ENCODE measurements around the gene MED9.

DNA sequence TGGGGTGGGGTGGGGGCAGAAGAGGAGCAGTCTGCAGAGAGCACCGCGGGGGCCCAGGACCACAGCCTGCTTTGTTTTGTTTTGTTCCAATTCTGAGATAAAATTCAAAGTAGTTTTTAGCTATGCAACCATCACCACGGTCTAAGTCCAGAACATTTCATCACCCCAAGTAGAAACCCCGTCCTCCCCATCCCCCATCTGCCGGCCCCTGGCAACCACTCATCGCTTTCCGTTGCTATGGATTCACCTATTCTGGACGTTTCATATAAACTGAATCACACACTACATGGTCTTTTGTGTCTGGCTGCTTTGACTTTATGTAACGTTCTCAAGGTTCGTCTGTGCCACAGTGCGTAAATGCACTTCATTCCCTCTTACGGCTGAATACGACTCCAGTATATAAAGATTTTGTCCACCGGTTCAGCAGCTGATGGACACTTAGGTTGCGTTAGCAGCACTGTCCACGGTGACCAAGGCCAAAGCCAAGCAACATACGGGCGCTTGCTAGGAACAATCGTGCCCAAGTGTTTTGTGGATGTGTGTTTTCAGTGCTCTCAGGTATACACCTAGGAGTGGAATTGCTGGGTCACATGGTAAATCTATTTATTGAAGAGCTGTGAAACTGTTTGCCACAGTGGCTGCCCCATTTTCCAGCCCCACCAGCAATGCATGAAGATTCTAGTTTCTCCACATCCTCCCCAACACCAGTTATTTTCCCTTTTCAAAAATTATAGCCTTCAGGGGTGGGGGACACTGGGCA lies 47.1 kb downstream of the MED9 start:
- TF ChIP-seq, protein P1, sequence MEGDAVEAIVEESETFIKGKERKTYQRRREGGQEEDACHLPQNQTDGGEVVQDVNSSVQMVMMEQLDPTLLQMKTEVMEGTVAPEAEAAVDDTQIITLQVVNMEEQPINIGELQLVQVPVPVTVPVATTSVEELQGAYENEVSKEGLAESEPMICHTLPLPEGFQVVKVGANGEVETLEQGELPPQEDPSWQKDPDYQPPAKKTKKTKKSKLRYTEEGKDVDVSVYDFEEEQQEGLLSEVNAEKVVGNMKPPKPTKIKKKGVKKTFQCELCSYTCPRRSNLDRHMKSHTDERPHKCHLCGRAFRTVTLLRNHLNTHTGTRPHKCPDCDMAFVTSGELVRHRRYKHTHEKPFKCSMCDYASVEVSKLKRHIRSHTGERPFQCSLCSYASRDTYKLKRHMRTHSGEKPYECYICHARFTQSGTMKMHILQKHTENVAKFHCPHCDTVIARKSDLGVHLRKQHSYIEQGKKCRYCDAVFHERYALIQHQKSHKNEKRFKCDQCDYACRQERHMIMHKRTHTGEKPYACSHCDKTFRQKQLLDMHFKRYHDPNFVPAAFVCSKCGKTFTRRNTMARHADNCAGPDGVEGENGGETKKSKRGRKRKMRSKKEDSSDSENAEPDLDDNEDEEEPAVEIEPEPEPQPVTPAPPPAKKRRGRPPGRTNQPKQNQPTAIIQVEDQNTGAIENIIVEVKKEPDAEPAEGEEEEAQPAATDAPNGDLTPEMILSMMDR (IDR thresholded peaks at IDR 0.05; ENCODE audit: low read depth, low read length) = no peak
- TF ChIP-seq POLR2A (IDR thresholded peaks at IDR 0.05; ENCODE audit: extremely low read depth, insufficient read length) = no peak
